NCI-H2107 treated with DMSO at 0.1 percent for 48 hours (cell line): ENCODE results near the gene PRAMEF8.
"Not testable (repeated sequence)": the region's sequence is repeated elsewhere in the genome, so short reads cannot be mapped to it uniquely, and the experiment has no call there.

Experiments
- DNase-seq: peaks from one replicate; lab custom pipeline; 2025; ENCODE audit not compliant: unreplicated experiment; lab: John Stamatoyannopoulos, UW

PRAMEF8 gene

GRCh38 chr1:13285037-13285436, at the start of gene PRAMEF8:
Gene PRAMEF8 (minus strand): TSS chr1:13285137. CDS start chr1:13284091, 1,046 bp downstream.
- not testable (repeated sequence) for DNase-seq

GRCh38 chr1:13315281-13315680, 30.3 kb upstream of the PRAMEF8 start, which contains the start of gene PRAMEF15:
Gene PRAMEF15 (plus strand): TSS chr1:13315581. CDS start chr1:13318408, 2,827 bp downstream.
- DNase-seq, result not testable (repeated sequence)

GRCh38 chr1:13303239-13303638, 18.3 kb upstream of the PRAMEF8 start, which contains the start of gene PRAMEF33:
Gene PRAMEF33 (plus strand): TSS chr1:13303539. CDS start chr1:13305955, 2,416 bp downstream.
- not testable (repeated sequence) for DNase-seq

DNA sequence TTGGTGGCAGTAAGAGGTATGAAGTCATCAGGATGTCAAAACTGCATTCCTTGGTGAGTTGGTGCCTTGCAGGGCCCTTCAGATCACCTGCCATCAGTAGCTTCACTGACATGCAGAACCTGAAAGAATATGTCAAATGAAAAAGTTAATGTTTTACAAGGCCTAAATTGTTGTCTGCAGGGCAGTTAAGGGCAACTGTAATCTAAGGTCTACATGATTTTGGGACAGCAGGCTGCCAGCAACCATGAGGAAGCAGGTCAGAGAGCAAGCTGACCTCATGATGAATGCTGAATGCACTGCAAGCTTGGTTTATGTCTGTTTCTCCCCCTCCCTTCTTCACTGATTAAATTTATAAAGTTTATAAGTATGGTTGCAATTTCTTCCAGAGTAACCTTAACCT, 17.3 kb upstream of the PRAMEF8 start:
- not testable (repeated sequence) for DNase-seq

GRCh38 chr1:13298699-13299098, 13.8 kb upstream of the PRAMEF8 start:
- not testable (repeated sequence) for DNase-seq

- not testable (repeated sequence) for DNase-seq
Observed at GRCh38 chr1:13297216-13297931, 12.4 kb upstream of the PRAMEF8 start.

DNA sequence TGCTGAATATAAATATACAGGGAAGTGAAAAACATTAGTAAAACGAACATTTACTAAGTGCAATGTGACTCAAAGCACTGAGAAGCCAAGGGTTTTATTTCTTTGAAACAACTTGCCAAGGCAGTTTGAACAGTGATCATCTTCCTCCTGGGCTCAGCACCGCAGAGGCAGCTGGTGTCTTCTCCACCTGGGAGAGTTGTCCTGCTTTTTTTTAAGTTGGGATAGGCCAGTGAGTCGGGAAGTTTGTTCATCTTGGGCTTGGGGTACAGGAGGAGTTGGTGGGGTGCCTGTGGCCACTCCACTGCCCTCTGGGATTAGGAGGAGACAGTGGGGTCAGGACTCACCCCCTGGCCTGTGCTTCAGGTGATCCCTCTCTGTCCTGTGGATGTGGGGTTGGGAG, 4.1 kb upstream of the PRAMEF8 start:
- not testable (repeated sequence) for DNase-seq

DNA sequence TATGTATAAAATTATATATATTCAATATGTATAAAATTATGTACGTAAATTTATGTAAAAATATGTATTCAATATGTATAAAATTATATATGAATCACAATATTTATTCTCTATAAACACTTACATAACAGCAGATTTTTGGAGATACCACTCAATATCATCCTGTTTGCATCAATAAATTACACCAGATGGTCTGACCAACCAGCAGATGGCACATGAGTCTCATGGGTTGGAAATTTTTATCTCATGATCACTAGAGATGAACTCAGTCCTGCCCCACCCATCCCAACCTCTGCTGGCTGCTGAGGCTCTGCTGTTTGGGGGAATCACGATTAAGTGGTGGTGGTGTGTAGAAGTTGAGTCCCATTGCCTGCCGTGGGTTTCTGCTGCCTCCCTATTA, 5.3 kb downstream of the PRAMEF8 start:
- DNase-seq, result not testable (repeated sequence)

DNA sequence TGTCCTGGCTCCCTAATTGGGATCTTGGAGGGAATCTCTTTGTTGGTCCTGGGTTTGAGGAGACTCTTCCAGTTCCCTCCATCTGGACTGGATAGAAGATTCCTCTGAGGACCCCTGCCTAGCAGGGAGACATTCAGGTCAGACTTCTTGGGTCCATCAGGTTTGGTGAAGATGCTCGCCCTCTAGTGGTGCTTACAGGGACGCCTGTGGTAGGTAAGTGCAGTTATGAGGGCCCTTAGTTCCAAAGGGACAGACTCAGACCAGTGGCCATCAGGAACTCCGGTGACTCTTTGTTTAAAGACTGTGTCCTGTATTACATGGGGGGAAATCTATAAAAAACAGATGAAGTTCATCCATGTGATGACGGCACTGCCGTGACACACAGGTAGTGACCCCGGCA, 7.9 kb downstream of the PRAMEF8 start:
- DNase-seq, result not testable (repeated sequence)

GRCh38 chr1:13265124-13265523, 19.8 kb downstream of the PRAMEF8 start:
- DNase-seq, result not testable (repeated sequence)

GRCh38 chr1:13253898-13254297, 31.0 kb downstream of the PRAMEF8 start, which contains the start of gene PRAMEF5:
Gene PRAMEF5 (plus strand): TSS chr1:13254198. CDS start chr1:13259269, 5,071 bp downstream.
- not testable (repeated sequence) for DNase-seq

GRCh38 chr1:13247122-13247521, 37.8 kb downstream of the PRAMEF8 start:
- not testable (repeated sequence) for DNase-seq

DNA sequence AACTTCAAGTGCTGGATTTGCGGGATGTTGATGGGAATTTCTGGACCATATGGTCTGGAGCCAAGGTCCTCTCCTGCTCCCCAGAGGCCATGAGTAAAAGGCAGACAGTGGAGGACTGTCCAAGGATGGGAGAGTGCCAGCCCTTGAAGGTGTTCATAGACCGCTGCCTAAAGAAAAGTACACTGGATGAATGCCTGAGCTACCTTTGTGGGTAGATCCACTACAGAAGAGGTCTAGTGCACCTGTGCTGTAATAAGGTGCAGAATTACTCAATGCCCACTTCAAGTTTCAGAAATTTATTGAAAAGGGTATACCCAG, 38.4 kb downstream of the PRAMEF8 start:
- not testable (repeated sequence) for DNase-seq

DNA sequence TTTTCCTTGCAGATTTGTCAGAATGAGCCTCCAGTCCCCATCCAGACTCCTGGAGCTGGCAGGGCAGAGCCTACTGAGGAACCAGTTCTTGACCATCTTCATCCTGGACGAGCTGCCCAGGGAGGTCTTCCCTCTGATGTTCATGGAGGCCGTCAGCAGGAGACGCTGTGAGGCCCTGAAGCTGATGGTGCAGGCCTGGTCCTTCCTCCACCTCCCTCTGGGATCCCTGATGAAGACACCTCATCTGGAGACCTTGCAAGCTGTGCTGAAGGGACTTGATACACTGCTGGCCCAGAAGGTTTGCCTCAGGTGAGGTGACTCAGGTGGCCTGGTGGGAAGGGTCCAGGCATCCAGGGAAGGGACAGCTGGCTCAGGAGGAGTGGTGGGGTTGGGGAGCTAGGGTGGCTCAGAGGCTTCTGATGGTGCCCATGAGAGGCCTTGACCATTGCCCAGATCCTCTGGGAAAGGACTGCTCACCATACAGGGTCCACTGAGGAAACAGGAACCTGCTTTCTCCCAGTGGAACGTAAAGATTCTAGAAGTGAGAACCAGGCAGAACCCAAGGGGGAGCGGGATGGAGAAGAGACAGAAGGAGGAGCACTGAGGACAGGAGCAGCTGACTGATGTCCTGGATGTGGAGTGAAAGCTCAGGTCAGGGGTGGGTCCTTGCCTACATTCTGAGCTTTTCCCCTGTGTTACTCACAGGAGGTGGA, 38.9 kb downstream of the PRAMEF8 start:
- DNase-seq, result not testable (repeated sequence)

- DNase-seq, result not testable (repeated sequence)
Observed at GRCh38 chr1:13243536-13244263, 41.2 kb downstream of the PRAMEF8 start.

GRCh38 chr1:13239633-13240032, 45.3 kb downstream of the PRAMEF8 start:
- not testable (repeated sequence) for DNase-seq

GRCh38 chr1:13237572-13237971, 47.4 kb downstream of the PRAMEF8 start:
- DNase-seq, result not testable (repeated sequence)

GRCh38 chr1:13234057-13234456, 50.9 kb downstream of the PRAMEF8 start:
- not testable (repeated sequence) for DNase-seq

DNA sequence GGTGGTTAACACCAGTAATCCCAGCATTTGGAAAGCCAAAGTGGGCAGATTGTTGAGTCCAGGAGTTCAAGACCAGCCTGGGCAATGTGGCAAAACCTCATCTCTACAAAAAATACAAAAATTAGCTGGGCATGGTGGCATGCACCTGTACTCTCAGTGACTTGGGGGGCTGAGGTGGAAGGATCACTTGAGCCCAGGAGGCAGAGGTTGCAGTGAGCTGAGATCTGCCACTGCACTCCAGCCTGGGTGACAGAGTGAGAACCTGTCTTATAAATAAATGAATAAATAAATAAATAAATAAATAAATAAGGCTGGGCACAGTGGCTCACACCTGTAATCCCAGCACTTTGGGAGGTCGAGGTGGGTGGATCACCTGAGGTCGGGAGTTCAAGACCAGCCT, 52.9 kb downstream of the PRAMEF8 start:
- not testable (repeated sequence) for DNase-seq
